Transverse colon (tissue), 4 donors: ENCODE measurements around the gene ZNF283.

Source experiments
- CTCF ChIP-seq, 5 experiments: fragments of 200-600 bp in 3 of 5; fragments of 450-650 bp in 2 of 5; sonication (generic) in 3 of 5; IDR thresholded peaks; 1 replicate in 2 of 5; 2 replicates in 3 of 5; pipeline ENCODE4 v1.5.1; 2016 to 2017; ENCODE audit warnings: antibody characterized with exemption in 5 of 5, inconsistent platforms in 3 of 5, mild to moderate bottlenecking in 2 of 5, moderate library complexity in 1 of 5
- EP300 ChIP-seq: sonication (generic); formaldehyde crosslinking; IDR thresholded peaks from one replicate; pipeline ENCODE4 v1.6.1; 2017; ENCODE audit warnings: antibody characterized with exemption, low read depth
- POLR2A ChIP-seq: fragments of 450-650 bp; IDR thresholded peaks from one replicate; pipeline ENCODE4 v1.6.1; 2016; ENCODE audit warnings: antibody characterized with exemption, mild to moderate bottlenecking, moderate library complexity
- POLR2AphosphoS5 ChIP-seq, 3 donors: sonication (generic); formaldehyde crosslinking; IDR thresholded peaks; one replicate each; pipeline ENCODE4 v1.6.1; 2016; ENCODE audit warnings: antibody characterized with exemption in 3 of 3

DNA sequence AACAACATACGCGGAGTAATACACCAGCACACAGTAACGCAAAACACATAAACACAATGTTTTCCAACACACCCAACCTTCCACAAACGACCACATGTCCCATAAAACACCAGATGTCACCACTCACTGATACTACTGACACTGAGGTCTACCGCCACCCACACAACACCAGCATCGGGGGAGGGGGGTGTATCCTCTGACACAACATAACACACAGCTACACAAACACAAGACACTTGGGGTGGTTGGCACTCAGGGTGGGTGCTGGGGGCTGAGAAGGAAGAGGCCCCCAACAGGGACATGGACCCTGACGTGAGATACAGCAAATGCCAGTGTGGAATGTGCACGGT, 44.8 kb upstream of the ZNF283 start:
- TF ChIP-seq POLR2AphosphoS5 (IDR thresholded peaks at IDR 0.05) (no peak), CTCF (IDR thresholded peaks at IDR 0.05) (no peak), POLR2A (no peak), EP300 (no peak)
